Dendritic cell treated with granulocyte-macrophage colony-stimulating factor and Interleukin-4, amounts not matched to agents 40 ng/mL and 50 ng/mL, for 4 days (primary cell): ENCODE data around the gene PNMA5.
A peak's percentile ranks its signal among the peaks of the same experiment; 100 is the strongest.

Experiments
- H3K27ac Mint-ChIP-seq: one replicate; pipeline ENCODE4 v1.8.0; 2022; ENCODE audit warnings: mild to moderate bottlenecking, mixed read lengths
- H3K27me3 Mint-ChIP-seq: one replicate; pipeline ENCODE4 v1.8.0; 2022; ENCODE audit warnings: mild to moderate bottlenecking, mixed read lengths
- H3K36me3 Mint-ChIP-seq: one replicate; pipeline ENCODE4 v1.8.0; 2022; ENCODE audit warnings: low read depth, mixed read lengths
- H3K4me1 Mint-ChIP-seq: one replicate; pipeline ENCODE4 v1.8.0; 2022; ENCODE audit warnings: low read depth, mixed read lengths
- H3K4me3 Mint-ChIP-seq: one replicate; pipeline ENCODE4 v1.8.0; 2022; ENCODE audit warnings: mild to moderate bottlenecking, moderate library complexity, mixed read lengths
- H3K9me3 Mint-ChIP-seq: one replicate; pipeline ENCODE4 v1.8.0; 2022; ENCODE audit warnings: mixed read lengths
- intact Hi-C: fragments of 100-400 bp; cut with micrococcal nuclease; formaldehyde crosslinking; loops from one replicate; pipeline ENCODE4 v1.15.0; 2022

PNMA5 gene

GRCh38 chrX:152945021-152945979 is 48.6 kb downstream of the PNMA5 start:
- Mint-ChIP-seq H3K36me3 (peaks cover 58% of the 10 kb centered on the region), H3K27me3 (no peaks in the 10 kb centered on the region), H3K4me3 (no peak overlapping the region), H3K27ac (peak overlapping the region; percentile 52), H3K4me1 (peaks cover 7% of the 10 kb centered on the region), H3K9me3 (no peaks in the 10 kb centered on the region)
- intact Hi-C loops, result loop anchor here (10.0 kb wide), 1 partner anchor 560 kb away; no protein-coding TSS in a partner anchor

GRCh38 chrX:152943826-152944225 is 50.1 kb downstream of the PNMA5 start:
- Mint-ChIP-seq H3K4me3 (no peak overlapping the region), H3K4me1 (peaks cover 7% of the 10 kb centered on the region), H3K27me3 (no peaks in the 10 kb centered on the region), H3K36me3 (peaks cover 49% of the 10 kb centered on the region), H3K9me3 (no peaks in the 10 kb centered on the region), H3K27ac (no peak overlapping the region)
- intact Hi-C loops, result loop anchor here (5.0 to 10.0 kb wide), 2 partner anchors 88 to 561 kb away; no protein-coding TSS in a partner anchor

GRCh38 chrX:152942077-152942442 is 51.9 kb downstream of the PNMA5 start:
- H3K4me1 Mint-ChIP-seq, result peaks cover 7% of the 10 kb centered on the region
- peaks cover 49% of the 10 kb centered on the region for H3K36me3 Mint-ChIP-seq
- H3K27me3 Mint-ChIP-seq, result no peaks in the 10 kb centered on the region
- peak overlapping the region; percentile 82 for H3K4me3 Mint-ChIP-seq
- intact Hi-C loops, result loop anchor here (5.0 to 10.0 kb wide), 2 partner anchors 90 to 563 kb away; no protein-coding TSS in a partner anchor
- H3K9me3 Mint-ChIP-seq, result no peaks in the 10 kb centered on the region
- H3K27ac Mint-ChIP-seq, result peak overlapping the region; percentile 77

- Mint-ChIP-seq H3K36me3 (peaks cover 49% of the 10 kb centered on the region), H3K27ac (peak overlapping the region; percentile 77), H3K27me3 (no peaks in the 10 kb centered on the region), H3K9me3 (no peaks in the 10 kb centered on the region), H3K4me3 (peak overlapping the region; percentile 82), H3K4me1 (peaks cover 7% of the 10 kb centered on the region)
- intact Hi-C loops, result loop anchor here (1.0 to 10.0 kb wide), 3 partner anchors 17 to 563 kb away; no protein-coding TSS in a partner anchor
Observed at GRCh38 chrX:152941328-152942076, 52.4 kb downstream of the PNMA5 start.
